K562 (cell line): ENCODE measurements around the gene IL4R. TPM values are rescaled to one million over a fixed set of nuclear protein-coding genes. Genes with fewer than 3 reads are reported as not detected.

Source experiments
- ATAC-seq: fragments of 200-7000 bp; cut with Tn5 transposase; 3 replicates; pipeline ENCODE4 v1.9.1; 2020; ENCODE audit warnings: moderate library complexity
- BruUV-seq: library from RNA; stranded (reverse); fragments of 400-500 nt; replicated peaks from 2 replicates; lab custom pipeline; 2021; lab: Mats Ljungman, UMichigan
- CTCF ChIA-PET: fragments of 300-600 bp; formaldehyde crosslinking; extraction: SDS; loops from one replicate; lab custom pipeline; 2021; ENCODE audit warnings: low intra/inter-chr PET ratio; lab: Yijun Ruan, JAX
- POLR2A ChIA-PET: fragments of 300-600, 350-650 bp; sonication (Branson Sonifier 250); formaldehyde crosslinking; extraction: SDS; loops from one replicate; lab custom pipeline; 2021; ENCODE audit warnings: antibody characterized with exemption, inconsistent platforms; lab: Yijun Ruan, JAX
- DNase-seq, 4 experiments: peaks; one replicate each; pipeline versions ENCODE4 v3.0.0 to v3.0.0-alpha.2; 2011 to 2018; ENCODE audit warnings: low spot score in 3 of 4, mixed read lengths in 3 of 4; ENCODE audit errors: extremely low read depth in 1 of 4
- FAIRE-seq: peaks from 2 replicates; lab custom pipeline; 2011; peaks lifted over from hg19 to GRCh38; lab: Jason Lieb, UNC
- H2AFZ ChIP-seq: 2 replicates; pipeline ENCODE4 v1.6.0; 2011; ENCODE audit warnings: low read depth, low read length, control low read depth, inconsistent platforms
- H3K27ac ChIP-seq: fragments of 200-600 bp; 3 replicates; pipeline ENCODE4 v1.8.0; 2011; ENCODE audit warnings: low read depth, mild to moderate bottlenecking, control low read depth, inconsistent platforms, low read length, moderate library complexity, mixed read lengths; ENCODE audit errors: extremely low read depth
- H3K27me3 ChIP-seq, 2 experiments: fragments of 300-600 bp in 1 of 2; 2 replicates in 1 of 2; 3 replicates in 1 of 2; pipeline versions ENCODE4 v1.6.0 to v1.8.0; 2011; ENCODE audit warnings: inconsistent platforms in 2 of 2, low read length in 2 of 2, mild to moderate bottlenecking in 1 of 2, mixed read lengths in 1 of 2, moderate library complexity in 1 of 2; ENCODE audit not compliant: control insufficient read depth in 2 of 2, insufficient read depth in 2 of 2
- H3K36me3 ChIP-seq: fragments of 300-600 bp; 3 replicates; pipeline ENCODE4 v1.8.0; 2011; ENCODE audit warnings: mild to moderate bottlenecking, low read length, inconsistent platforms; ENCODE audit not compliant: control insufficient read depth, insufficient read depth
- H3K4me1 ChIP-seq, 2 experiments: fragments of 200-600 bp in 1 of 2; replicated peaks in 1 of 2; 2 replicates in 1 of 2; 3 replicates in 1 of 2; pipeline versions ENCODE4 v1.5.1 to v1.8.0; 2011; ENCODE audit warnings: inconsistent platforms in 2 of 2, low read length in 2 of 2, mild to moderate bottlenecking in 1 of 2, mixed read lengths in 1 of 2, moderate library complexity in 1 of 2; ENCODE audit not compliant: control insufficient read depth in 2 of 2, insufficient read depth in 2 of 2
- H3K4me2 ChIP-seq: 2 replicates; pipeline ENCODE4 v1.6.1; 2011; ENCODE audit warnings: low read length, control low read depth, inconsistent platforms, mixed read lengths; ENCODE audit not compliant: insufficient read depth
- H3K4me3 ChIP-seq: fragments of 200-600 bp; sonication (generic), shearing (Covaris generic); 2 replicates; pipeline ENCODE4 v1.5.1; 2016; ENCODE audit warnings: control low read depth, inconsistent platforms
- H3K79me2 ChIP-seq: fragments of 200-600 bp; 3 replicates; pipeline ENCODE4 v1.8.0; 2011; ENCODE audit warnings: low read length, inconsistent platforms; ENCODE audit not compliant: control insufficient read depth, insufficient read depth
- H3K9ac ChIP-seq, 2 experiments: 2 replicates each; pipeline versions ENCODE4 v1.6.0 to v1.6.1; 2011; ENCODE audit warnings: low read depth in 2 of 2, low read length in 2 of 2, control low read depth in 1 of 2, inconsistent platforms in 1 of 2, mild to moderate bottlenecking in 1 of 2, mixed read lengths in 1 of 2; ENCODE audit not compliant: insufficient read depth in 1 of 2
- H3K9me1 ChIP-seq: one replicate; pipeline ENCODE4 v1.6.0; 2011; ENCODE audit warnings: inconsistent platforms, mild to moderate bottlenecking, low read length, moderate library complexity; ENCODE audit not compliant: control insufficient read depth, insufficient read depth
- H3K9me3 ChIP-seq: replicated peaks from 2 replicates; pipeline ENCODE4 v1.5.1; 2011; ENCODE audit warnings: low read depth, low read length, inconsistent platforms; ENCODE audit not compliant: control insufficient read depth, insufficient read depth
- H4K20me1 ChIP-seq: replicated peaks from 2 replicates; pipeline ENCODE4 v1.6.1; 2011; ENCODE audit warnings: low read length, inconsistent platforms, mixed read lengths; ENCODE audit not compliant: control insufficient read depth, insufficient read depth
- ARHGAP35 ChIP-seq: fragments of 450-650 bp; IDR thresholded peaks from 2 replicates; pipeline ENCODE4 v1.6.1; 2018; ENCODE audit not compliant: partially characterized antibody
- CC2D1A ChIP-seq: fragments of 450-650 bp; IDR thresholded peaks from 2 replicates; pipeline ENCODE4 v1.6.1; 2017; ENCODE audit warnings: mild to moderate bottlenecking
- CLOCK ChIP-seq: fragments of 250-450 bp; sonication (Bioruptor Pico); IDR thresholded peaks from 2 replicates; pipeline ENCODE4 v1.4.0; 2020; ENCODE audit warnings: mild to moderate bottlenecking, moderate library complexity, borderline replicate concordance
- E2F3 ChIP-seq: fragments of 250-450 bp; sonication (Bioruptor Pico); IDR thresholded peaks from 2 replicates; pipeline ENCODE4 v1.4.0; 2020; ENCODE audit warnings: mild to moderate bottlenecking
- HES1 ChIP-seq: fragments of 450-650 bp; IDR thresholded peaks from 2 replicates; pipeline ENCODE4 v1.6.1; 2016; ENCODE audit warnings: low read depth, mild to moderate bottlenecking, moderate library complexity
- HIVEP1 ChIP-seq: fragments of 250-450 bp; sonication (Bioruptor Pico); IDR thresholded peaks from 2 replicates; pipeline ENCODE4 v1.4.0; 2020; ENCODE audit warnings: mild to moderate bottlenecking
- MECOM ChIP-seq: fragments of 250-450 bp; sonication (Bioruptor Pico); IDR thresholded peaks from 2 replicates; pipeline ENCODE4 v1.8.0; 2022; ENCODE audit warnings: inconsistent platforms
- NR2F6 ChIP-seq: fragments of 450-650 bp; formaldehyde crosslinking; IDR thresholded peaks from 2 replicates; pipeline ENCODE4 v1.4.0; 2020; ENCODE audit warnings: mild to moderate bottlenecking
- PTRF ChIP-seq: fragments of 450-650 bp; IDR thresholded peaks from 2 replicates; pipeline ENCODE4 v1.6.1; 2016; ENCODE audit warnings: mild to moderate bottlenecking, missing genetic modification characterization, missing compliant biosample characterization
- PTTG1 ChIP-seq: fragments of 450-650 bp; IDR thresholded peaks from 2 replicates; pipeline ENCODE4 v1.6.1; 2016; ENCODE audit warnings: low read depth, mild to moderate bottlenecking, missing genetic modification characterization, missing compliant biosample characterization
- RB1 ChIP-seq: fragments of 450-650 bp; IDR thresholded peaks from 2 replicates; pipeline ENCODE4 v1.6.1; 2017; ENCODE audit warnings: low read depth, mild to moderate bottlenecking
- SIX5 ChIP-seq, 2 experiments: IDR thresholded peaks; 2 replicates each; pipeline ENCODE4 v1.6.1; 2011; ENCODE audit warnings: low read length in 2 of 2, borderline replicate concordance in 1 of 2, low read depth in 1 of 2, mild to moderate bottlenecking in 1 of 2, moderate library complexity in 1 of 2; ENCODE audit not compliant: insufficient read depth in 1 of 2
- TCFL5 ChIP-seq: fragments of 250-450 bp; sonication (Bioruptor Pico); conservative IDR thresholded peaks from 2 replicates; pipeline ENCODE4 v1.6.1; 2021; ENCODE audit warnings: mild to moderate bottlenecking, moderate library complexity, matching md5 sums
- TOE1 ChIP-seq, 2 experiments: fragments of 450-650 bp in 1 of 2; sonication (generic) in 1 of 2; formaldehyde crosslinking in 1 of 2; IDR thresholded peaks; 2 replicates each; pipeline versions ENCODE4 v1.7.1 to v1.8.0; 2016 to 2022; ENCODE audit warnings: borderline replicate concordance in 2 of 2, mild to moderate bottlenecking in 2 of 2, antibody characterized with exemption in 1 of 2, inconsistent platforms in 1 of 2, low read depth in 1 of 2, missing genetic modification reagents in 1 of 2, moderate library complexity in 1 of 2
- U2AF2 ChIP-seq: fragments of 200-400 bp; formaldehyde crosslinking; optimal IDR thresholded peaks from 2 replicates; pipeline ENCODE3; 2017; ENCODE audit warnings: low read depth, mild to moderate bottlenecking, low read length
- WHSC1 ChIP-seq: IDR thresholded peaks from one replicate; pipeline ENCODE4 v1.6.1; 2012; ENCODE audit warnings: low read length, control low read depth, inconsistent platforms
- XRCC5 ChIP-seq: fragments of 200-400 bp; formaldehyde crosslinking; IDR thresholded peaks from 2 replicates; pipeline ENCODE4 v1.6.1; 2017; ENCODE audit warnings: low read depth, mild to moderate bottlenecking, low read length
- ZNF445 ChIP-seq: fragments of 250-450 bp; sonication (Bioruptor Pico); IDR thresholded peaks from 2 replicates; pipeline ENCODE4 v1.4.0; 2020; ENCODE audit warnings: low read depth, mild to moderate bottlenecking, moderate library complexity
- WGBS: fragments of 100-300 bp; shearing (Covaris generic); methylation state at CpG from one replicate; pipeline ENCODE4 v1.1.6; 2016; ENCODE audit warnings: low coverage, mixed read lengths; ENCODE audit not compliant: insufficient coverage; ENCODE audit errors: missing lambda C conversion rate; 5-methylcytosine and 5-hydroxymethylcytosine counted together
- in situ Hi-C: fragments of 300-500 bp; cut with MboI; formaldehyde crosslinking; loops from 4 replicates; pipeline ENCODE4 v1.15.0; 2018; ENCODE audit warnings: inconsistent platforms, mixed read lengths
- intact Hi-C: fragments of 100-400 bp; cut with micrococcal nuclease; formaldehyde crosslinking; loops from 2 replicates; pipeline ENCODE4 v1.14.2; 2022
- polyA plus RNA-seq, 8 experiments: library from polyadenylated mRNA; depleted of rRNA in 4 of 8; stranded (reverse) in 5 of 8; unstranded in 3 of 8; fragments of >200 nt; fragmentation: Nextera tagmentation in 2 of 8; fragmentation: Illumina TruSeq in 1 of 8; extraction: Ambion mirVana in 2 of 8; extraction: Trizol in 1 of 8; gene quantifications; 2 replicates each; pipeline versions ENCODE4 v1.2.1 to v1.2.3, GENCODE V29; 2011 to 2014; ENCODE audit warnings: inconsistent platforms in 1 of 8, missing spikeins in 1 of 8
- total RNA-seq, 7 experiments: library from RNA; depleted of rRNA in 6 of 7; stranded (reverse); fragments of >200 nt in 6 of 7; fragmentation: Illumina TruSeq in 2 of 7; extraction: Trizol in 2 of 7; gene quantifications; 2 replicates each; pipeline versions ENCODE4 v1.2.1 to v1.2.3, GENCODE V29; 2011 to 2021; ENCODE audit warnings: low replicate concordance in 1 of 7

The IL4R gene
- total and polyA plus RNA-seq, 9 of the 15 experiments (the other 6 are each of a cell fraction or from before 2014, with no cell fraction given), result 0.17 to 5.8 (median 3.3) TPM

GRCh38 chr16:27275394-27275793, 38.4 kb upstream of the IL4R start:
- intact Hi-C loops (no loop called here), in situ Hi-C loops (no loop called here)
- H3K79me2 ChIP-seq, result no peaks in the 10 kb centered on the region
- no peak overlapping the region for H3K27ac ChIP-seq
- no peaks in the 10 kb centered on the region for H3K9me3 ChIP-seq
- TF ChIP-seq HES1 (no peak), RB1 (no peak), WHSC1 (no peak), XRCC5 (no peak), HIVEP1 (CRISPR knock-in tag) (no peak), CLOCK (CRISPR knock-in tag) (no peak), ZNF445 (CRISPR knock-in tag) (no peak), CC2D1A (no peak), MECOM (CRISPR knock-in tag) (no peak), ARHGAP35 (no peak), PTRF (tag) (no peak), PTTG1 (tag) (no peak), TCFL5 (CRISPR knock-in tag) (no peak), SIX5 (IDR thresholded peaks at IDR 0.05; ENCODE audit: borderline replicate concordance in 1 of 2, insufficient read depth in 1 of 2, low read depth in 1 of 2, low read length in 2 of 2) (no peak), TOE1 (IDR thresholded peaks at IDR 0.05; ENCODE audit: borderline replicate concordance) (no peak), TOE1 (CRISPR knock-in tag; IDR thresholded peaks at IDR 0.05; ENCODE audit: borderline replicate concordance, low read depth) (no peak), E2F3 (CRISPR knock-in tag) (no peak), NR2F6 (CRISPR knock-in tag) (no peak), U2AF2 (no peak)
- H3K9me1 ChIP-seq, result no peaks in the 10 kb centered on the region
- H3K36me3 ChIP-seq, result no peaks in the 10 kb centered on the region
- CTCF ChIA-PET, result no interaction called here
- POLR2A ChIA-PET, result interaction anchor here (1.2 kb wide), 1 partner anchor 10 kb away, joined by 3 read pairs; no protein-coding TSS in a partner anchor
- FAIRE-seq, result no peak
- DNase-seq, result no peak
- H4K20me1 ChIP-seq, result no peaks in the 10 kb centered on the region
- BruUV-seq, result no TSS peak
- H3K9ac ChIP-seq, result no peak overlapping the region
- H3K27me3 ChIP-seq, result peaks cover 0 to 3% of the 10 kb centered on the region in 2 experiments; a peak in 1 of 5 replicates
- no peak overlapping the region for H3K4me3 ChIP-seq
- H3K4me2 ChIP-seq, result no peak overlapping the region
- no peak for ATAC-seq
- no peak overlapping the region for H2AFZ ChIP-seq
- 46% methylated on average over 1 of the region's 1 CpG for WGBS
- no peaks in the 10 kb centered on the region; a peak in 1 of 5 replicates for H3K4me1 ChIP-seq
